Measurements from ENCODE around the gene NPAS3. TPM values are rescaled to one million over a fixed set of nuclear protein-coding genes. Genes with fewer than 3 reads are reported as not detected.

Gene NPAS3
- total RNA-seq, 1 experiment from 2014 or later = 0.36 TPM

DNA sequence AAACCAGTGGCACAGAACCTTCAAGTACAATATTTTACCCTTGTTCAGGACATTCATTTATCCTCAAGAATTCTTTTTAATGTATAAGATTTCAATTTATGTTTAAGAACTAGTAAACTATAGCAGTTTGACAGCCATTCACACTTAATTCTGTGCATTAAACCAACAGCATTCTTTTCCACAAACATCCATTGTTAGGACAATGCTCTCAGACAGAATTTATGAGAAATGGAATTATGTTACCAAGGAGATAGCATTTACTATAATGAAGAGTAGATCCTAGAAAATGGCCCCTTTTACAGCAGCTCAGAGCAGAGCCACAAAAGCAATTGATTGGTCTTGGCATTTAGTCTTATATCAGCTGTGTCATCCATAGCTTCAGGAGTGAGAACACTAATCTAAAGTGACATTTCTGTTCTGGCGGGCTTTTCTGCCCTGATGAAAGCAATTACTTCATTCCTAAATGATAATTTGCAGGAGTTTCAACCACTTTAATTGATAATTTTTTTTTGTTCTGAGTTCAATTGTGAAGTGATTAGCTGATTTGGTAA, 268.9 kb downstream of the NPAS3 start:
- no TSS peak for BruUV-seq (replicated peaks)
- ChIA-PET POLR2A (ENCODE audit: unreplicated experiment) (no interaction called here), CTCF (no interaction called here)
- Histone ChIP-seq H3K4me2 (ENCODE audit: low read length) (no peak overlapping the region), H3K27me3 (ENCODE audit: low read length) (peaks cover 17% of the 10 kb centered on the region), H3K36me3 (ENCODE audit: low read depth, low read length) (no peaks in the 10 kb centered on the region), H3F3A (ENCODE audit: low read length, unreplicated experiment) (no peaks in the 10 kb centered on the region), H3K27ac (ENCODE audit: low read length) (no peak overlapping the region), H4K20me1 (ENCODE audit: low read length) (no peaks in the 10 kb centered on the region), H2AFZ (ENCODE audit: low read length) (no peak overlapping the region), H3K4me1 (ENCODE audit: insufficient read depth, low read length) (no peaks in the 10 kb centered on the region), H3K9me2 (replicated peaks; ENCODE audit: low read length) (no peaks in the 10 kb centered on the region), H3K79me2 (ENCODE audit: low read length) (no peaks in the 10 kb centered on the region), H3K9ac (ENCODE audit: low read length) (no peak overlapping the region), H3K9me3 (ENCODE audit: low read length) (no peaks in the 10 kb centered on the region), H3K4me3 (ENCODE audit: low read length) (no peak overlapping the region)
- no peak for DNase-seq
- no peak for TF ChIP-seq EZH2 (IDR thresholded peaks at IDR 0.05; ENCODE audit: low read length, unreplicated experiment)
- TF ChIP-seq EZH2phosphoT487 (IDR thresholded peaks at IDR 0.05; ENCODE audit: borderline replicate concordance, low read length) = no peak
- TF ChIP-seq, protein P1, sequence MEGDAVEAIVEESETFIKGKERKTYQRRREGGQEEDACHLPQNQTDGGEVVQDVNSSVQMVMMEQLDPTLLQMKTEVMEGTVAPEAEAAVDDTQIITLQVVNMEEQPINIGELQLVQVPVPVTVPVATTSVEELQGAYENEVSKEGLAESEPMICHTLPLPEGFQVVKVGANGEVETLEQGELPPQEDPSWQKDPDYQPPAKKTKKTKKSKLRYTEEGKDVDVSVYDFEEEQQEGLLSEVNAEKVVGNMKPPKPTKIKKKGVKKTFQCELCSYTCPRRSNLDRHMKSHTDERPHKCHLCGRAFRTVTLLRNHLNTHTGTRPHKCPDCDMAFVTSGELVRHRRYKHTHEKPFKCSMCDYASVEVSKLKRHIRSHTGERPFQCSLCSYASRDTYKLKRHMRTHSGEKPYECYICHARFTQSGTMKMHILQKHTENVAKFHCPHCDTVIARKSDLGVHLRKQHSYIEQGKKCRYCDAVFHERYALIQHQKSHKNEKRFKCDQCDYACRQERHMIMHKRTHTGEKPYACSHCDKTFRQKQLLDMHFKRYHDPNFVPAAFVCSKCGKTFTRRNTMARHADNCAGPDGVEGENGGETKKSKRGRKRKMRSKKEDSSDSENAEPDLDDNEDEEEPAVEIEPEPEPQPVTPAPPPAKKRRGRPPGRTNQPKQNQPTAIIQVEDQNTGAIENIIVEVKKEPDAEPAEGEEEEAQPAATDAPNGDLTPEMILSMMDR (conservative IDR thresholded peaks at IDR 0.05; ENCODE audit: low read depth, low read length) = no peak
- ATAC-seq = no peak
- intact Hi-C loops (cut with micrococcal nuclease) = loop anchor here (10.0 kb wide), 1 partner anchor 493 kb away; no protein-coding TSS in a partner anchor

DNA sequence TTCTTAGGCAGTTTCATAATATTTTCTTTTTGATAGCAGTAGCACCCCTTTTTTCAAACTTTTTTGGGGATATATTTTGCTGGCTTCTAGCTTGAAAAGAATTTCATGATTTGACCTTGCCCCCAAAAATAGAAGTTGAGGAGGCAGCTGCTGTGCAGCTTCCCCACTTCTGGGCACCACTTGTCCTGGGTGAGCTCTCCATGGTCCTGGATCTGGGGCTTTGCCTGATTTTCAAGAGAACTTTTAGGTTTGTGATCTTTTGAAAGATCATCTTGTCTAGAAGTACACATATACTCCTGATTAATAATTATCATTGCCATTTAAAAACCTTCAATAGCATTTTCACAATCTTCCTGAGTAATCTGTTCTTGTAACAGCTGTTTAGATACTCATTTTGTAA, 271.6 kb downstream of the NPAS3 start:
- no peaks in the 10 kb centered on the region for H3K9me3 ChIP-seq (ENCODE audit: low read length)
- DNase-seq (peak; percentile 42), ATAC-seq (no peak)
- no peaks in the 10 kb centered on the region for H3K79me2 ChIP-seq (ENCODE audit: low read length)
- H3K4me1 ChIP-seq (ENCODE audit: insufficient read depth, low read length) = no peaks in the 10 kb centered on the region
- no peak overlapping the region for H3K4me3 ChIP-seq (ENCODE audit: low read length)
- H3K36me3 ChIP-seq (ENCODE audit: low read depth, low read length) = no peaks in the 10 kb centered on the region
- ChIA-PET CTCF (no interaction called here), POLR2A (ENCODE audit: unreplicated experiment) (no interaction called here)
- no peak overlapping the region for H3K9ac ChIP-seq (ENCODE audit: low read length)
- no peak overlapping the region for H3K27ac ChIP-seq (ENCODE audit: low read length)
- BruUV-seq (replicated peaks) = no TSS peak
- no peak overlapping the region for H3K4me2 ChIP-seq (ENCODE audit: low read length)
- no peaks in the 10 kb centered on the region for H4K20me1 ChIP-seq (ENCODE audit: low read length)
- peaks cover 20% of the 10 kb centered on the region for H3K27me3 ChIP-seq (ENCODE audit: low read length)
- H3F3A ChIP-seq (ENCODE audit: low read length, unreplicated experiment) = no peaks in the 10 kb centered on the region
- intact Hi-C loops (cut with micrococcal nuclease) = no loop called here
- H2AFZ ChIP-seq (ENCODE audit: low read length) = no peak overlapping the region
- TF ChIP-seq EZH2 (IDR thresholded peaks at IDR 0.05; ENCODE audit: low read length, unreplicated experiment) (no peak), EZH2phosphoT487 (IDR thresholded peaks at IDR 0.05; ENCODE audit: borderline replicate concordance, low read length) (no peak)
- TF ChIP-seq, protein P1 (conservative IDR thresholded peaks at IDR 0.05; ENCODE audit: low read depth, low read length) = no peak
- no peaks in the 10 kb centered on the region for H3K9me2 ChIP-seq (replicated peaks; ENCODE audit: low read length)

DNA sequence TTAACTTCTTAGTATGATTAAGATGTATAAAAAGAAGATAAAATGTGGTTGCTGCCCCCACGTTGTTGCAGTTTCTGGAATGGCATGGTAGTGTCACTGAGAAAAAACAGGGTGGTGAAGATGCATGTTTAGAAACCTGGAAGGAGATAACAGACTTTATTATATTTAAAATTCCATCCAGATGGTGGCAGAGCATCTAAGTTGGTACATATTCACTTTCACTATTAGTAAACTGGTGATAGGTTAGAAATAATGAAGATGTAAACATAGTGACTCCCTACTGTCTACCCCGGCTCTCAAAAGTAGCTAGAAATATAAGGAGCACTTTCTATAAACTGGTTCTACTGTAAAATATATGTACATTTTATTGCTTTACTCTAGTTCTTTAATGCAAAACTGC, 279.3 kb downstream of the NPAS3 start:
- no peaks in the 10 kb centered on the region for H3K9me3 ChIP-seq (ENCODE audit: low read length)
- ATAC-seq = no peak; the same call in 1 of the 2 replicates
- peaks cover 3% of the 10 kb centered on the region; the same call in 1 of the 2 replicates for H3K27me3 ChIP-seq (ENCODE audit: low read length)
- no peaks in the 10 kb centered on the region for H3K4me1 ChIP-seq (ENCODE audit: insufficient read depth, low read length)
- no peaks in the 10 kb centered on the region for H3K36me3 ChIP-seq (ENCODE audit: low read depth, low read length)
- POLR2A ChIA-PET (ENCODE audit: unreplicated experiment) = no interaction called here
- H3K9ac ChIP-seq (ENCODE audit: low read length) = no peak overlapping the region
- no peak overlapping the region for H3K27ac ChIP-seq (ENCODE audit: low read length)
- no peak overlapping the region for H3K4me2 ChIP-seq (ENCODE audit: low read length)
- TF ChIP-seq EZH2 (IDR thresholded peaks at IDR 0.05; ENCODE audit: low read length, unreplicated experiment) (no peak), EZH2phosphoT487 (IDR thresholded peaks at IDR 0.05; ENCODE audit: borderline replicate concordance, low read length) (no peak)
- TF ChIP-seq, protein P1 (conservative IDR thresholded peaks at IDR 0.05; ENCODE audit: low read depth, low read length) = peak; percentile 30; the same call in 1 of the 2 replicates
- intact Hi-C loops (cut with micrococcal nuclease) = no loop called here
- no peaks in the 10 kb centered on the region for H3F3A ChIP-seq (ENCODE audit: low read length, unreplicated experiment)
- no peaks in the 10 kb centered on the region for H3K9me2 ChIP-seq (replicated peaks; ENCODE audit: low read length)
- CTCF ChIA-PET = no interaction called here
- no peak for DNase-seq
- H2AFZ ChIP-seq (ENCODE audit: low read length) = no peak overlapping the region
- H3K4me3 ChIP-seq (ENCODE audit: low read length) = no peak overlapping the region
- H4K20me1 ChIP-seq (ENCODE audit: low read length) = no peaks in the 10 kb centered on the region
- no TSS peak for BruUV-seq (replicated peaks)
- H3K79me2 ChIP-seq (ENCODE audit: low read length) = no peaks in the 10 kb centered on the region

All from PC-3 (cell line).